D721Med (cell line): ENCODE results near the gene MSI2.

Experiments
- DNase-seq: peaks from one replicate; pipeline ENCODE4 v3.0.0; 2011; ENCODE audit warnings: low spot score; ENCODE audit not compliant: insufficient read length
- FAIRE-seq: peaks from 2 replicates; lab custom pipeline; 2011; peaks lifted over from hg19 to GRCh38; lab: Jason Lieb, UNC
- TF ChIP-seq, protein P1 (sequence below): IDR thresholded peaks from 2 replicates; pipeline ENCODE4 v1.5.1; 2012; ENCODE audit warnings: mild to moderate bottlenecking, control low read depth; ENCODE audit not compliant: insufficient read depth; ENCODE audit errors: missing control alignments

MSI2 gene

DNA sequence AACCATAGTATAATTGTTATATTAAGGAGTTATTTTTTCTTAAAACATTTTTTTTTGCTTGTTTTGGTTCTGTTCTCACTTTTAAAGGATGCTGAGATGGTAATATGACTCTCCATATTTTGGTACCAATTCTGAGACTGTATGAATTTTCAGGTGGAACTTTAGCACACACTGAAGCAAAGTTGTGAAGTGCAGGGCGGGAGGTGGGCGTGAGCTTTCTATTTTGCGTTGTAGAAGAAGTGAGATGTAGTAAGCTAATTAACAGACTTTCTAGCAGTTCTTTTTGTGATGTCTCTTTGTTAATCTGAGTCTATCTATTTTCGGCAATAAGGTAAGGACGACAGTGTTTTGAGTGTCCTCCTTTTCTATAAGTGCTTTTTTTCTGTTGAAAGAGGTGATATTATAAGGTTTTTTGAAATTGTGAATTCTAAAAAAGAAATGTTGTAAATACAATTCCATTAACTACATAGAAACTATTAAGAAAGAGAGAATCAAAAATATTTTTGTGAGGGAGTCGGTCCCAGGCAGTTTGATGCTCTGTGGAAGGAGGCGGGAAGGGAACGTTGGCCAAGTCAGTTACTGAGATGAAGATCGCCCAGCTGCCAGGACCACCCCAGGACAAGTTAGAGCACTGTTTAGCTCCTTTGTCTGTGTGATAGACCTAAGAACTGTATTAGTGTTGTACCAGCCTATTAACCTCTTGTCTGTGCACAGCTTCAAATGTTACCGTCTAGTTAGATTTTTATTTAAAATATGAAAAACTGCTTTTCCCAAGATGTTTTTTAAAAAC lies 423.8 kb downstream of the MSI2 start:
- FAIRE-seq (no peak), DNase-seq (no peak)
- TF ChIP-seq, protein P1, sequence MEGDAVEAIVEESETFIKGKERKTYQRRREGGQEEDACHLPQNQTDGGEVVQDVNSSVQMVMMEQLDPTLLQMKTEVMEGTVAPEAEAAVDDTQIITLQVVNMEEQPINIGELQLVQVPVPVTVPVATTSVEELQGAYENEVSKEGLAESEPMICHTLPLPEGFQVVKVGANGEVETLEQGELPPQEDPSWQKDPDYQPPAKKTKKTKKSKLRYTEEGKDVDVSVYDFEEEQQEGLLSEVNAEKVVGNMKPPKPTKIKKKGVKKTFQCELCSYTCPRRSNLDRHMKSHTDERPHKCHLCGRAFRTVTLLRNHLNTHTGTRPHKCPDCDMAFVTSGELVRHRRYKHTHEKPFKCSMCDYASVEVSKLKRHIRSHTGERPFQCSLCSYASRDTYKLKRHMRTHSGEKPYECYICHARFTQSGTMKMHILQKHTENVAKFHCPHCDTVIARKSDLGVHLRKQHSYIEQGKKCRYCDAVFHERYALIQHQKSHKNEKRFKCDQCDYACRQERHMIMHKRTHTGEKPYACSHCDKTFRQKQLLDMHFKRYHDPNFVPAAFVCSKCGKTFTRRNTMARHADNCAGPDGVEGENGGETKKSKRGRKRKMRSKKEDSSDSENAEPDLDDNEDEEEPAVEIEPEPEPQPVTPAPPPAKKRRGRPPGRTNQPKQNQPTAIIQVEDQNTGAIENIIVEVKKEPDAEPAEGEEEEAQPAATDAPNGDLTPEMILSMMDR = no peak

DNA sequence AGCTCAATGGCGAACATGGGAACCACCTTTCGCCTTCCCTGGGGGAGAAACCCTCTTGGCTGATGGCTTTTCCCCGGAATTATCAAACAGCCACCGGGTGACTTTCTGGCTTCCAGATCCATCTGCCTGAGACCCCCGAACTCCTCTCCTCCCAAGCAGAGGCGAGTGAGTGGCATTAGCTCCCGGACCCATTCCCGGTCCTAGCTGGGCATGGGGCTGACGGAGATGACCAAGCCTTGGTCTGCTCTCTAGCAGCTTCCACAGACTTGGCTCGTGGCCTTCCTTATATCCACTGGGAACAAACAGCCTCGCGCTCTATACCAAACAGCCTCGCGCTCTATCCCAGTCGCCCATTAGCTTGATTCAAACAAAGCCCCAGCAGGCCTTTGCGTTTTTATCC lies 426.4 kb downstream of the MSI2 start:
- FAIRE-seq = no peak
- TF ChIP-seq, protein P1 = no peak
- no peak for DNase-seq

DNA sequence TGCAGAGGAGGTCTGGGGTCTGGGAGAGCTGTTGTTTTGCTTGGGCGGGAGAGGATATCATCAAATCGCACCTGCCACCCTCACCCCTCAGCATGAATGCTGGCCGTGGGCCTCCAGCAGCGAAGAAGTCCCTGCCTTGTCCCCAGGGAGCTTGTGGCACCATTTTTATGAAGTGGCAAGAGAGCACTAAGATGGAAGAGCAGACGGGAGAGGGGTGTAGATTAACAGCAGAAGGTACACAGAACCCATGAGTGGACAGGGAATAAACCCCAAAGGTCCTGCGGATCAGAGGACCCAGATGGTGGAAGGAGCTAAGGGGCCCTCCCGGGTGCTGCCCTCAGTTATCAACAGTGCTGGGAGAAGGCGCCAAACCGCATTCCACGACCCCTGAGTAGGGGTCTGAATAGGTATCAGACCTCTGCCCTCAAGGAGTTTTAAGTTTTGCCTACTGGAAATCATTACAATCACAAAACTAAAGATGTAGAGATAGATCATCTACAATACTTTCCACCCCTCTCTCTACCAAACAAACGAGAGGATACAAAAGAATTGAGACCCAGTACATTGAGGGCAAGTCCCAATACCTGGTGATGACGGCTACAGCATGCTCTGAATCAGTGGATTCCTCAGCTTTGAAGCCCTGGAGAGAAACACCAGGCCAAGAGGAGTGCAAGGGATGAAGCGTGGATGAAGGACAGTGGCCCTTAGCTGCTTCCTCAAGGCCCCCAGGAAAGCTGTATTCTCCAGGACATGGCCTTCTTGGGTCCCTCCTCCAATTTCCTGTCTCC lies 428.6 kb downstream of the MSI2 start:
- TF ChIP-seq, protein P1 = no peak
- FAIRE-seq = no peak
- no peak for DNase-seq

DNA sequence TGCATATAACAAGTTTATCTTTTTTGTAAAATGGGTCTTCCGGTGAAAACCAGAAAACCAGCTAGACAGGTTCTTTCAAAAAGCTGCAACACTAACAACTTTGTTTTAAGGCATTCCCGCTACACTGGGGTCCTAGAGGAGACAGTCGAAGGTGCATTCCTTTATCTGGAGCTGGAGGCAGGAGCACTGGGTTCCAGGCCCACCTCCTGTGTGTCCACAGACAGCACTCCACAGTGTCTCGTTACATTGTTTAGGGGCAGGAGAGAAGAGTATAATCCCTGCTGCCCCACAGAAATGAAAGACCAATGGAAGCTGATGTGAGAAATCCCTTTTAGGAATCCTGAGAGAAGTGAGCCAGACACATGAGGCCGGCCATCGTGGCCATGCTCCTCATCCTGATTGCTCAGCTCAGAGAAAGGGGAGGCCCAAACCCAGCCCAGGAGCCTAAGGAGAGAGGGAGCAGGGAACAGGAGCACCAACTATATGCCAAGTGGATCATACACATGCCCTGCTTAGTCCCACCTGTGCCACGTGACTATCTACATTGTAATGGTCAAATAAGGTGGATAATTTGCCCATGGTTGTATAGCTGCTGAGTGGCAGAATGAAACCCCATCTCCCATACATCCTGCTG lies 429.3 kb downstream of the MSI2 start:
- FAIRE-seq (no peak), DNase-seq (no peak)
- TF ChIP-seq, protein P1 = no peak

DNA sequence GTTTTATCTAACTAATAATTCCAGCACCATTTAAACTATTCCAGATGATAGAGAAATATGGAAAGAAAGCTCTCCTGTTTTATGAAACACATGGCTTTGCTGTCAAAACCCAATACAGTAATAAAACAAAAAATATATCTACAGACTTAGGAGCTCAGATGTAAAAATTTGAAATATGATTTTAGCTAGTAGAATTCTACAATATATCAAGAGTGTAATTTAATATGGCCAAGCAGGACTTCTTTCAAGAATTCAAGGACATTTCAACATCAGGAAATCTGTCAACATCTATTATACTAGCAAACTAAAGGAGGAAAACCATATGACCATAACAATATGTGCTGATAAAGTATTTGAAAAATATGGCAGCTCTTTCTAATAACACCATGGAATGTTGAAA lies 431.3 kb downstream of the MSI2 start:
- no peak for DNase-seq
- TF ChIP-seq, protein P1 = no peak
- no peak for FAIRE-seq

DNA sequence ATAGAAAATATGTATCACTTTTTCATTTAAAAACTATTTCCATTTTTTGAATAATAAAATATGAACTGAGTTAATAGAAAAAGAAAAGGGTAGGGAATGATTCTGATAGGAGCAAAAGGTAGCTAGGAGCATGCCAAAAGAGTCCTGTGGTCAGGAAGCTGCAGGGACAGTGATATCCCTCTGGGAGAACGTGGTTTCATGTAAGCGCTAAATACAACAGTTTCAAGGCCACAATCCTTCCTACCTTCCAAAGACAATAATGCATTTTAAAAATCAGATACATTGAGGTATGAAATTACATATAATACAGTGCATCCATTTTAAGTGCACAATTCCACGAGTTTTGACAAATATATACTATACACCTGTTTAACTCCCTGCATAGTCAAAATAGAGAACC lies 432.9 kb downstream of the MSI2 start:
- DNase-seq (no peak), FAIRE-seq (no peak)
- TF ChIP-seq, protein P1 = no peak
